Natural killer cell (primary cell): ENCODE data around the gene ZNF827. TPM values are rescaled to one million over a fixed set of nuclear protein-coding genes. Genes with fewer than 3 reads are reported as not detected.

Experiments
- ATAC-seq, 3 donors: fragments of 150-1000 bp in 2 of 3; fragments of 200-7000 bp in 1 of 3; cut with Tn5 transposase; 1 replicate in 1 of 3; 2 replicates in 2 of 3; pipeline ENCODE4 v1.10.0; 2021; ENCODE audit warnings: mild to moderate bottlenecking in 2 of 3, moderate library complexity in 2 of 3
- DNase-seq, 2 donors: peaks; one replicate each; pipeline versions ENCODE4 v3.0.0 to v3.0.0-alpha.2; 2013 to 2021; ENCODE audit warnings: mixed read lengths in 1 of 2
- H3K27ac ChIP-seq: one replicate; pipeline ENCODE4 v1.5.1; 2013; ENCODE audit warnings: mild to moderate bottlenecking, low read length
- H3K27me3 ChIP-seq: one replicate; pipeline ENCODE4 v1.6.1; 2013; ENCODE audit warnings: low read length; ENCODE audit not compliant: control insufficient read depth, insufficient read depth
- H3K36me3 ChIP-seq: one replicate; pipeline ENCODE4 v1.6.1; 2013; ENCODE audit warnings: low read length; ENCODE audit not compliant: control insufficient read depth, insufficient read depth
- H3K4me1 ChIP-seq: one replicate; pipeline ENCODE4 v1.6.1; 2013; ENCODE audit warnings: low read length; ENCODE audit not compliant: control insufficient read depth, insufficient read depth
- H3K4me3 ChIP-seq: one replicate; pipeline ENCODE4 v1.5.1; 2013; ENCODE audit warnings: low read length
- H3K9me3 ChIP-seq: one replicate; pipeline ENCODE4 v1.6.1; 2013; ENCODE audit warnings: low read length; ENCODE audit not compliant: control insufficient read depth, insufficient read depth
- H3K27ac Mint-ChIP-seq, 2 donors: one replicate each; pipeline ENCODE4 v1.8.0; 2022; ENCODE audit warnings: mild to moderate bottlenecking in 2 of 2, mixed read lengths in 2 of 2, moderate library complexity in 1 of 2
- H3K27me3 Mint-ChIP-seq, 2 donors: one replicate each; pipeline ENCODE4 v1.8.0; 2022; ENCODE audit warnings: low read depth in 2 of 2, mixed read lengths in 2 of 2
- H3K36me3 Mint-ChIP-seq: one replicate; pipeline ENCODE4 v1.8.0; 2022; ENCODE audit warnings: mixed read lengths
- H3K4me1 Mint-ChIP-seq, 2 donors: one replicate each; pipeline ENCODE4 v1.8.0; 2022; ENCODE audit warnings: mixed read lengths in 2 of 2
- H3K4me3 Mint-ChIP-seq: one replicate; pipeline ENCODE4 v1.8.0; 2022; ENCODE audit warnings: mild to moderate bottlenecking, moderate library complexity, mixed read lengths
- H3K9me3 Mint-ChIP-seq, 2 donors: one replicate each; pipeline ENCODE4 v1.8.0; 2022; ENCODE audit warnings: mixed read lengths in 2 of 2
- CTCF ChIP-seq: fragments of 200-600 bp; IDR thresholded peaks from one replicate; pipeline ENCODE4 v1.8.0; 2022; ENCODE audit warnings: antibody characterized with exemption
- WGBS: methylation state at CpG from one replicate; pipeline ENCODE4 v1.1.7; 2013; ENCODE audit warnings: missing lambda C conversion rate; ENCODE audit not compliant: insufficient coverage; 5-methylcytosine and 5-hydroxymethylcytosine counted together
- intact Hi-C: fragments of 100-400 bp; cut with micrococcal nuclease; formaldehyde crosslinking; loops from one replicate; pipeline ENCODE4 v1.14.2; 2022
- total RNA-seq, 4 donors: library from RNA; stranded (reverse); fragments of 120-200 nt in 1 of 4; gene quantifications; one replicate each; pipeline versions ENCODE4 v1.2.3 to v1.2.4, GENCODE V29; 2013 to 2022

Gene ZNF827
- total RNA-seq, 3 donors from 2014 or later (not counting 1 experiment from before 2014, with no cell fraction given) = 25.8 to 35.5 (median 32.9) TPM

GRCh38 chr4:145830699-145831098 lies 107.9 kb downstream of the ZNF827 start:
- H3K4me1 ChIP-seq = no peaks in the 10 kb centered on the region
- peaks cover 11 to 17% of the 10 kb centered on the region in 2 donors for H3K4me1 Mint-ChIP-seq
- WGBS = 40% methylated on average over 1 of the region's 3 CpGs
- H3K4me3 ChIP-seq = no peak overlapping the region
- H3K36me3 Mint-ChIP-seq = no peaks in the 10 kb centered on the region
- H3K27me3 ChIP-seq = no peaks in the 10 kb centered on the region
- no peaks in the 10 kb centered on the region for H3K9me3 Mint-ChIP-seq
- no peaks in the 10 kb centered on the region for H3K27me3 Mint-ChIP-seq
- no peak for TF ChIP-seq CTCF
- DNase-seq = no peak
- no peak overlapping the region for H3K27ac ChIP-seq
- intact Hi-C loops = no loop called here
- H3K36me3 ChIP-seq = peaks cover 2% of the 10 kb centered on the region
- no peak for ATAC-seq
- H3K4me3 Mint-ChIP-seq = no peak overlapping the region
- no peaks in the 10 kb centered on the region for H3K9me3 ChIP-seq
- H3K27ac Mint-ChIP-seq = peak overlapping the region in 1 of 2 donors; percentile 36

GRCh38 chr4:145829629-145830395 lies 108.8 kb downstream of the ZNF827 start:
- intact Hi-C loops = no loop called here
- no peak overlapping the region for H3K27ac ChIP-seq
- 36% methylated on average over 4 of the region's 5 CpGs for WGBS
- DNase-seq = peak in 1 of 2 donors; percentile 10
- H3K36me3 Mint-ChIP-seq = no peaks in the 10 kb centered on the region
- H3K27ac Mint-ChIP-seq = peak overlapping the region; percentile 26 to 35
- H3K9me3 Mint-ChIP-seq = no peaks in the 10 kb centered on the region
- H3K36me3 ChIP-seq = peaks cover 5% of the 10 kb centered on the region
- no peak overlapping the region for H3K4me3 Mint-ChIP-seq
- H3K4me3 ChIP-seq = no peak overlapping the region
- H3K4me1 Mint-ChIP-seq = peaks cover 16 to 19% of the 10 kb centered on the region in 2 donors
- H3K9me3 ChIP-seq = no peaks in the 10 kb centered on the region
- no peaks in the 10 kb centered on the region for H3K27me3 ChIP-seq
- H3K4me1 ChIP-seq = no peaks in the 10 kb centered on the region
- ATAC-seq = no peak
- no peak for TF ChIP-seq CTCF
- H3K27me3 Mint-ChIP-seq = no peaks in the 10 kb centered on the region

- no peaks in the 10 kb centered on the region for H3K27me3 Mint-ChIP-seq
- H3K27ac Mint-ChIP-seq = peak overlapping the region; percentile 24 to 35
- intact Hi-C loops = no loop called here
- DNase-seq (no peak), ATAC-seq (no peak)
- peaks cover 5% of the 10 kb centered on the region for H3K36me3 ChIP-seq
- H3K4me1 Mint-ChIP-seq = peaks cover 17 to 19% of the 10 kb centered on the region in 2 donors
- H3K9me3 ChIP-seq = no peaks in the 10 kb centered on the region
- no peaks in the 10 kb centered on the region for H3K9me3 Mint-ChIP-seq
- WGBS = no CpG with 5 or more reads among the region's 3 CpGs
- no peak overlapping the region for H3K4me3 ChIP-seq
- H3K27me3 ChIP-seq = no peaks in the 10 kb centered on the region
- no peak overlapping the region for H3K27ac ChIP-seq
- TF ChIP-seq CTCF = no peak
- no peaks in the 10 kb centered on the region for H3K4me1 ChIP-seq
- no peak overlapping the region for H3K4me3 Mint-ChIP-seq
- no peaks in the 10 kb centered on the region for H3K36me3 Mint-ChIP-seq
Observed at GRCh38 chr4:145828802-145829485, 109.7 kb downstream of the ZNF827 start.
